Skeletal muscle tissue (tissue), 4 donors: ENCODE data around the gene OLFML2A. TPM values are rescaled to one million over a fixed set of nuclear protein-coding genes. Genes with fewer than 3 reads are reported as not detected.
A peak's percentile ranks its signal among the peaks of the same experiment; 100 is the strongest.

ENCODE experiments used
- H3K27ac ChIP-seq: one replicate; pipeline ENCODE4 v1.7.0; 2013; ENCODE audit warnings: mild to moderate bottlenecking, low read depth, low read length, inconsistent platforms
- H3K27me3 ChIP-seq, 3 donors: one replicate each; pipeline ENCODE4 v1.7.0; 2013; ENCODE audit warnings: low read length in 3 of 3; ENCODE audit not compliant: control insufficient read depth in 3 of 3, insufficient read depth in 3 of 3
- H3K36me3 ChIP-seq, 3 donors: one replicate each; pipeline ENCODE4 v1.7.0; 2013; ENCODE audit warnings: low read length in 3 of 3; ENCODE audit not compliant: control insufficient read depth in 3 of 3, insufficient read depth in 3 of 3
- H3K4me1 ChIP-seq, 3 donors: one replicate each; pipeline ENCODE4 v1.7.0; 2013; ENCODE audit warnings: low read length in 3 of 3, mild to moderate bottlenecking in 3 of 3; ENCODE audit not compliant: control insufficient read depth in 3 of 3, insufficient read depth in 3 of 3
- H3K4me3 ChIP-seq, 3 donors: one replicate each; pipeline ENCODE4 v1.7.0; 2013; ENCODE audit warnings: low read length in 3 of 3
- H3K9ac ChIP-seq, 3 donors: one replicate each; pipeline ENCODE4 v1.7.0; 2013; ENCODE audit warnings: low read length in 3 of 3, mild to moderate bottlenecking in 3 of 3, moderate library complexity in 2 of 3, low read depth in 1 of 3
- H3K9me3 ChIP-seq, 3 donors: one replicate each; pipeline ENCODE4 v1.7.0; 2013; ENCODE audit warnings: low read length in 3 of 3; ENCODE audit not compliant: control insufficient read depth in 3 of 3
- total RNA-seq: library from RNA; depleted of rRNA; stranded (reverse); fragments of >200 nt; gene quantifications from one replicate; pipeline ENCODE4 v1.2.3, GENCODE V29; 2014
- donor health status: Osteomylitis.

Gene OLFML2A
- total RNA-seq, 1 donor from 2014 or later, result 65.8 TPM

GRCh38 chr9:124782661-124783574 is 6.0 kb downstream of the OLFML2A start:
- Histone ChIP-seq H3K9me3 (no peaks in the 10 kb centered on the region), H3K4me1 (peaks cover 14 to 26% (median 14%) of the 10 kb centered on the region in 3 donors), H3K27ac (no peak overlapping the region), H3K27me3 (no peaks in the 10 kb centered on the region), H3K9ac (peak overlapping the region in 1 of 3 donors; percentile 20), H3K36me3 (no peaks in the 10 kb centered on the region), H3K4me3 (no peak overlapping the region)

- Histone ChIP-seq H3K4me1 (peaks cover 11 to 23% (median 11%) of the 10 kb centered on the region in 3 donors), H3K9ac (no peak overlapping the region)
Measured at GRCh38 chr9:124783830-124784229, 6.9 kb downstream of the OLFML2A start.

GRCh38 chr9:124784509-124784908 is 7.6 kb downstream of the OLFML2A start:
- H3K27me3 ChIP-seq, result no peaks in the 10 kb centered on the region
- H3K9me3 ChIP-seq, result no peaks in the 10 kb centered on the region
- peaks cover 6 to 18% (median 11%) of the 10 kb centered on the region in 3 donors for H3K4me1 ChIP-seq
- no peak overlapping the region for H3K9ac ChIP-seq
- H3K36me3 ChIP-seq, result no peaks in the 10 kb centered on the region
- H3K4me3 ChIP-seq, result no peak overlapping the region
- no peak overlapping the region for H3K27ac ChIP-seq

More at GRCh38 chr9:124783830-124784229, 6.9 kb downstream of the OLFML2A start:
- no peaks in the 10 kb centered on the region for H3K27me3 ChIP-seq
- H3K36me3 ChIP-seq, result no peaks in the 10 kb centered on the region
- no peak overlapping the region for H3K27ac ChIP-seq
- no peak overlapping the region for H3K4me3 ChIP-seq
- H3K9me3 ChIP-seq, result no peaks in the 10 kb centered on the region

GRCh38 chr9:124786881-124787573 is 10.1 kb downstream of the OLFML2A start:
- no peaks in the 10 kb centered on the region for H3K36me3 ChIP-seq
- H3K4me3 ChIP-seq, result no peak overlapping the region
- H3K9ac ChIP-seq, result no peak overlapping the region
- no peaks in the 10 kb centered on the region for H3K27me3 ChIP-seq
- H3K27ac ChIP-seq, result no peak overlapping the region
- peaks cover 0 to 8% (median 5%) of the 10 kb centered on the region in 3 donors for H3K4me1 ChIP-seq
- H3K9me3 ChIP-seq, result no peaks in the 10 kb centered on the region

- peaks cover 5 to 16% (median 9%) of the 10 kb centered on the region in 3 donors for H3K4me1 ChIP-seq
- no peak overlapping the region for H3K4me3 ChIP-seq
- no peak overlapping the region for H3K9ac ChIP-seq
- no peaks in the 10 kb centered on the region for H3K36me3 ChIP-seq
- H3K27ac ChIP-seq, result no peak overlapping the region
- no peaks in the 10 kb centered on the region for H3K27me3 ChIP-seq
- H3K9me3 ChIP-seq, result no peaks in the 10 kb centered on the region
Measured at GRCh38 chr9:124788542-124789217, 11.7 kb downstream of the OLFML2A start.

- Histone ChIP-seq H3K4me1 (peaks cover 5 to 18% (median 9%) of the 10 kb centered on the region in 3 donors), H3K9me3 (no peaks in the 10 kb centered on the region), H3K9ac (no peak overlapping the region), H3K4me3 (no peak overlapping the region), H3K27ac (no peak overlapping the region), H3K36me3 (no peaks in the 10 kb centered on the region), H3K27me3 (no peaks in the 10 kb centered on the region)
Measured at GRCh38 chr9:124789531-124789930, 12.6 kb downstream of the OLFML2A start.

- Histone ChIP-seq H3K9ac (no peak overlapping the region), H3K4me3 (no peak overlapping the region), H3K9me3 (no peaks in the 10 kb centered on the region), H3K36me3 (no peaks in the 10 kb centered on the region), H3K27ac (no peak overlapping the region), H3K4me1 (peaks cover 10 to 23% (median 14%) of the 10 kb centered on the region in 3 donors), H3K27me3 (no peaks in the 10 kb centered on the region)
Measured at GRCh38 chr9:124790301-124790700, 13.4 kb downstream of the OLFML2A start.

- H3K36me3 ChIP-seq, result no peaks in the 10 kb centered on the region
- H3K27me3 ChIP-seq, result no peaks in the 10 kb centered on the region
- H3K9me3 ChIP-seq, result no peaks in the 10 kb centered on the region
- H3K4me3 ChIP-seq, result no peak overlapping the region
- H3K9ac ChIP-seq, result no peak overlapping the region
- peaks cover 10 to 30% (median 19%) of the 10 kb centered on the region in 3 donors for H3K4me1 ChIP-seq
- H3K27ac ChIP-seq, result no peak overlapping the region
Measured at GRCh38 chr9:124790801-124791505, 14.0 kb downstream of the OLFML2A start.

- no peaks in the 10 kb centered on the region for H3K36me3 ChIP-seq
- H3K4me1 ChIP-seq, result peaks cover 16 to 43% (median 34%) of the 10 kb centered on the region in 3 donors
Measured at GRCh38 chr9:124792257-124793014, 15.5 kb downstream of the OLFML2A start.

More at GRCh38 chr9:124792257-124793014, 15.5 kb downstream of the OLFML2A start:
- no peaks in the 10 kb centered on the region for H3K27me3 ChIP-seq
- H3K4me3 ChIP-seq, result no peak overlapping the region
- H3K9me3 ChIP-seq, result no peaks in the 10 kb centered on the region
- peak overlapping the region in 1 of 3 donors; percentile 16 for H3K9ac ChIP-seq
- H3K27ac ChIP-seq, result no peak overlapping the region
